ENCODE measurements around the gene USP25.

Gene USP25

GRCh38 chr21:15843766-15844165 is 114.0 kb downstream of the USP25 start:
- H3K9me3 ChIP-seq (ENCODE audit: control insufficient read depth, low read length), result no peaks in the 10 kb centered on the region
- DNase-seq, result no peak
- H3K27ac ChIP-seq (ENCODE audit: insufficient read depth, low read length, poor library complexity, severe bottlenecking), result no peak overlapping the region
- H3K4me1 ChIP-seq (ENCODE audit: control insufficient read depth, insufficient read depth, low read length, poor library complexity, severe bottlenecking), result no peaks in the 10 kb centered on the region
- H3K36me3 ChIP-seq (ENCODE audit: control insufficient read depth, insufficient read depth, low read length), result peaks cover 3% of the 10 kb centered on the region
- H3K4me3 ChIP-seq (ENCODE audit: insufficient read depth, low read depth, low read length, poor library complexity, severe bottlenecking), result no peak overlapping the region
- H3K27me3 ChIP-seq (replicated peaks; ENCODE audit: control insufficient read depth, insufficient read depth, low read length, poor library complexity, severe bottlenecking), result no peaks in the 10 kb centered on the region

GRCh38 chr21:15848634-15849560 is 119.1 kb downstream of the USP25 start:
- DNase-seq, result no peak
- Histone ChIP-seq H3K27me3 (replicated peaks; ENCODE audit: control insufficient read depth, insufficient read depth, low read length, poor library complexity, severe bottlenecking) (no peaks in the 10 kb centered on the region), H3K9me3 (ENCODE audit: control insufficient read depth, low read length) (no peaks in the 10 kb centered on the region), H3K4me3 (ENCODE audit: insufficient read depth, low read depth, low read length, poor library complexity, severe bottlenecking) (no peak overlapping the region), H3K27ac (ENCODE audit: insufficient read depth, low read length, poor library complexity, severe bottlenecking) (no peak overlapping the region), H3K36me3 (ENCODE audit: control insufficient read depth, insufficient read depth, low read length) (peaks cover 6% of the 10 kb centered on the region), H3K4me1 (ENCODE audit: control insufficient read depth, insufficient read depth, low read length, poor library complexity, severe bottlenecking) (no peaks in the 10 kb centered on the region)

GRCh38 chr21:15849927-15850326 is 120.1 kb downstream of the USP25 start:
- Histone ChIP-seq H3K9me3 (ENCODE audit: control insufficient read depth, low read length) (no peaks in the 10 kb centered on the region), H3K4me1 (ENCODE audit: control insufficient read depth, insufficient read depth, low read length, poor library complexity, severe bottlenecking) (no peaks in the 10 kb centered on the region), H3K36me3 (ENCODE audit: control insufficient read depth, insufficient read depth, low read length) (peaks cover 6% of the 10 kb centered on the region), H3K4me3 (ENCODE audit: insufficient read depth, low read depth, low read length, poor library complexity, severe bottlenecking) (no peak overlapping the region), H3K27me3 (replicated peaks; ENCODE audit: control insufficient read depth, insufficient read depth, low read length, poor library complexity, severe bottlenecking) (no peaks in the 10 kb centered on the region), H3K27ac (ENCODE audit: insufficient read depth, low read length, poor library complexity, severe bottlenecking) (no peak overlapping the region)
- no peak for DNase-seq

- H3K4me3 ChIP-seq (ENCODE audit: insufficient read depth, low read depth, low read length, poor library complexity, severe bottlenecking), result no peak overlapping the region
- DNase-seq, result no peak
Observed at GRCh38 chr21:15850645-15851044, 120.9 kb downstream of the USP25 start.

GRCh38 chr21:15852146-15852545 is 122.4 kb downstream of the USP25 start:
- no peak overlapping the region for H3K27ac ChIP-seq (ENCODE audit: insufficient read depth, low read length, poor library complexity, severe bottlenecking)

More at GRCh38 chr21:15850645-15851044, 120.9 kb downstream of the USP25 start:
- Histone ChIP-seq H3K4me1 (ENCODE audit: control insufficient read depth, insufficient read depth, low read length, poor library complexity, severe bottlenecking) (no peaks in the 10 kb centered on the region), H3K27ac (ENCODE audit: insufficient read depth, low read length, poor library complexity, severe bottlenecking) (no peak overlapping the region), H3K36me3 (ENCODE audit: control insufficient read depth, insufficient read depth, low read length) (peaks cover 10% of the 10 kb centered on the region), H3K27me3 (replicated peaks; ENCODE audit: control insufficient read depth, insufficient read depth, low read length, poor library complexity, severe bottlenecking) (no peaks in the 10 kb centered on the region), H3K9me3 (ENCODE audit: control insufficient read depth, low read length) (no peaks in the 10 kb centered on the region)

GRCh38 chr21:15853126-15853525 is 123.3 kb downstream of the USP25 start:
- DNase-seq, result no peak

More at GRCh38 chr21:15852146-15852545, 122.4 kb downstream of the USP25 start:
- DNase-seq, result no peak
- Histone ChIP-seq H3K9me3 (ENCODE audit: control insufficient read depth, low read length) (no peaks in the 10 kb centered on the region), H3K27me3 (replicated peaks; ENCODE audit: control insufficient read depth, insufficient read depth, low read length, poor library complexity, severe bottlenecking) (no peaks in the 10 kb centered on the region), H3K4me3 (ENCODE audit: insufficient read depth, low read depth, low read length, poor library complexity, severe bottlenecking) (no peak overlapping the region), H3K36me3 (ENCODE audit: control insufficient read depth, insufficient read depth, low read length) (peaks cover 11% of the 10 kb centered on the region), H3K4me1 (ENCODE audit: control insufficient read depth, insufficient read depth, low read length, poor library complexity, severe bottlenecking) (no peaks in the 10 kb centered on the region)

GRCh38 chr21:15856813-15857212 is 127.0 kb downstream of the USP25 start:
- DNase-seq, result no peak
- H3K4me3 ChIP-seq (ENCODE audit: insufficient read depth, low read depth, low read length, poor library complexity, severe bottlenecking), result no peak overlapping the region
- no peaks in the 10 kb centered on the region for H3K9me3 ChIP-seq (ENCODE audit: control insufficient read depth, low read length)
- no peaks in the 10 kb centered on the region for H3K27me3 ChIP-seq (replicated peaks; ENCODE audit: control insufficient read depth, insufficient read depth, low read length, poor library complexity, severe bottlenecking)
- H3K36me3 ChIP-seq (ENCODE audit: control insufficient read depth, insufficient read depth, low read length), result peaks cover 9% of the 10 kb centered on the region
- peaks cover 2% of the 10 kb centered on the region for H3K4me1 ChIP-seq (ENCODE audit: control insufficient read depth, insufficient read depth, low read length, poor library complexity, severe bottlenecking)
- H3K27ac ChIP-seq (ENCODE audit: insufficient read depth, low read length, poor library complexity, severe bottlenecking), result no peak overlapping the region

More at GRCh38 chr21:15853126-15853525, 123.3 kb downstream of the USP25 start:
- Histone ChIP-seq H3K36me3 (ENCODE audit: control insufficient read depth, insufficient read depth, low read length) (peaks cover 11% of the 10 kb centered on the region), H3K4me3 (ENCODE audit: insufficient read depth, low read depth, low read length, poor library complexity, severe bottlenecking) (no peak overlapping the region), H3K9me3 (ENCODE audit: control insufficient read depth, low read length) (no peaks in the 10 kb centered on the region), H3K27ac (ENCODE audit: insufficient read depth, low read length, poor library complexity, severe bottlenecking) (no peak overlapping the region), H3K27me3 (replicated peaks; ENCODE audit: control insufficient read depth, insufficient read depth, low read length, poor library complexity, severe bottlenecking) (no peaks in the 10 kb centered on the region), H3K4me1 (ENCODE audit: control insufficient read depth, insufficient read depth, low read length, poor library complexity, severe bottlenecking) (peaks cover 2% of the 10 kb centered on the region)

GRCh38 chr21:15857740-15858139 is 128.0 kb downstream of the USP25 start:
- DNase-seq, result no peak
- H3K36me3 ChIP-seq (ENCODE audit: control insufficient read depth, insufficient read depth, low read length), result peaks cover 9% of the 10 kb centered on the region
- no peak overlapping the region for H3K27ac ChIP-seq (ENCODE audit: insufficient read depth, low read length, poor library complexity, severe bottlenecking)
- peaks cover 2% of the 10 kb centered on the region for H3K4me1 ChIP-seq (ENCODE audit: control insufficient read depth, insufficient read depth, low read length, poor library complexity, severe bottlenecking)
- no peaks in the 10 kb centered on the region for H3K27me3 ChIP-seq (replicated peaks; ENCODE audit: control insufficient read depth, insufficient read depth, low read length, poor library complexity, severe bottlenecking)
- no peak overlapping the region for H3K4me3 ChIP-seq (ENCODE audit: insufficient read depth, low read depth, low read length, poor library complexity, severe bottlenecking)
- H3K9me3 ChIP-seq (ENCODE audit: control insufficient read depth, low read length), result no peaks in the 10 kb centered on the region

- Histone ChIP-seq H3K4me3 (ENCODE audit: insufficient read depth, low read depth, low read length, poor library complexity, severe bottlenecking) (no peak overlapping the region), H3K9me3 (ENCODE audit: control insufficient read depth, low read length) (no peaks in the 10 kb centered on the region), H3K27me3 (replicated peaks; ENCODE audit: control insufficient read depth, insufficient read depth, low read length, poor library complexity, severe bottlenecking) (no peaks in the 10 kb centered on the region), H3K36me3 (ENCODE audit: control insufficient read depth, insufficient read depth, low read length) (peaks cover 6% of the 10 kb centered on the region), H3K4me1 (ENCODE audit: control insufficient read depth, insufficient read depth, low read length, poor library complexity, severe bottlenecking) (peaks cover 2% of the 10 kb centered on the region), H3K27ac (ENCODE audit: insufficient read depth, low read length, poor library complexity, severe bottlenecking) (no peak overlapping the region)
- no peak for DNase-seq
Observed at GRCh38 chr21:15860541-15860940, 130.8 kb downstream of the USP25 start.

- H3K36me3 ChIP-seq (ENCODE audit: control insufficient read depth, insufficient read depth, low read length), result peaks cover 24% of the 10 kb centered on the region
- H3K4me3 ChIP-seq (ENCODE audit: insufficient read depth, low read depth, low read length, poor library complexity, severe bottlenecking), result no peak overlapping the region
- H3K27me3 ChIP-seq (replicated peaks; ENCODE audit: control insufficient read depth, insufficient read depth, low read length, poor library complexity, severe bottlenecking), result no peaks in the 10 kb centered on the region
- no peak for DNase-seq
- no peaks in the 10 kb centered on the region for H3K4me1 ChIP-seq (ENCODE audit: control insufficient read depth, insufficient read depth, low read length, poor library complexity, severe bottlenecking)
- H3K27ac ChIP-seq (ENCODE audit: insufficient read depth, low read length, poor library complexity, severe bottlenecking), result no peak overlapping the region
- H3K9me3 ChIP-seq (ENCODE audit: control insufficient read depth, low read length), result no peaks in the 10 kb centered on the region
Observed at GRCh38 chr21:15868940-15869339, 139.2 kb downstream of the USP25 start.

Data from effector memory CD4-positive, alpha-beta T cell (primary cell).